SH-SY5Y (cell line): ENCODE measurements around the gene COL15A1.

ENCODE experiments used
- GATA2 ChIP-seq: IDR thresholded peaks from 2 replicates; pipeline ENCODE4 v1.6.1; 2011; ENCODE audit warnings: mild to moderate bottlenecking, low read depth, low read length
- GATA3 ChIP-seq: IDR thresholded peaks from 2 replicates; pipeline ENCODE4 v1.6.1; 2011; ENCODE audit warnings: low read depth, mild to moderate bottlenecking, low read length, moderate library complexity

- TF ChIP-seq GATA3 (no peak), GATA2 (no peak)
These were observed 61.9 kb downstream of the COL15A1 start for GRCh38 chr9:99005651-99006050.
